WTC11 (cell line): ENCODE results near the gene ANKRD26. TPM values are rescaled to one million over a fixed set of nuclear protein-coding genes. Genes with fewer than 3 reads are reported as not detected.

Experiments used
- ATAC-seq: fragments of 200-7000 bp; cut with Tn5 transposase; 2 replicates; pipeline ENCODE4 v1.10.0; 2021; ENCODE audit warnings: mild to moderate bottlenecking, moderate library complexity
- CTCF ChIA-PET: fragments of 300-600 bp; sonication (Branson Sonifier 250); formaldehyde crosslinking; loops from one replicate; lab custom pipeline; 2021; ENCODE audit warnings: antibody characterized with exemption; lab: Charles Lee
- POLR2A ChIA-PET: fragments of 350-600 bp; sonication (Branson Sonifier 250); formaldehyde crosslinking; loops from one replicate; lab custom pipeline; 2021; ENCODE audit warnings: antibody characterized with exemption; lab: Charles Lee
- DNase-seq: peaks from one replicate; pipeline ENCODE4 v3.0.0; 2021; ENCODE audit warnings: low spot score
- H3K27ac Mint-ChIP-seq: 2 replicates; pipeline ENCODE4 v1.8.0; 2021; ENCODE audit warnings: mixed read lengths
- H3K27me3 Mint-ChIP-seq: 2 replicates; pipeline ENCODE4 v1.8.0; 2021; ENCODE audit warnings: low read depth, mild to moderate bottlenecking, moderate library complexity, mixed read lengths
- H3K36me3 Mint-ChIP-seq: 2 replicates; pipeline ENCODE4 v1.8.0; 2021; ENCODE audit warnings: mixed read lengths
- H3K4me1 Mint-ChIP-seq: 2 replicates; pipeline ENCODE4 v1.8.0; 2022; ENCODE audit warnings: mixed read lengths
- H3K4me3 Mint-ChIP-seq: 2 replicates; pipeline ENCODE4 v1.8.0; 2021; ENCODE audit warnings: mild to moderate bottlenecking, moderate library complexity, mixed read lengths
- H3K9me3 Mint-ChIP-seq: 2 replicates; pipeline ENCODE4 v1.8.0; 2021; ENCODE audit warnings: mixed read lengths
- CBFB ChIP-seq: sonication (generic); formaldehyde crosslinking; IDR thresholded peaks from 2 replicates; pipeline ENCODE4 v1.8.1; 2022; ENCODE audit warnings: mild to moderate bottlenecking, low read depth, missing genetic modification reagents
- FOXJ3 ChIP-seq: sonication (generic); formaldehyde crosslinking; IDR thresholded peaks from 2 replicates; pipeline ENCODE4 v1.9.0; 2021; ENCODE audit warnings: missing genetic modification reagents, mild to moderate bottlenecking, borderline replicate concordance
- MXD4 ChIP-seq: fragments of 250-450 bp; sonication (Bioruptor Pico); IDR thresholded peaks from 2 replicates; pipeline ENCODE4 v1.8.0; 2021; ENCODE audit warnings: mild to moderate bottlenecking, moderate library complexity, borderline replicate concordance
- NR3C1 ChIP-seq: sonication (generic); formaldehyde crosslinking; conservative IDR thresholded peaks from 2 replicates; pipeline ENCODE4 v1.8.1; 2023; ENCODE audit warnings: low read depth, mild to moderate bottlenecking, missing genetic modification reagents
- PRDM15 ChIP-seq: sonication (generic); formaldehyde crosslinking; IDR thresholded peaks from 2 replicates; pipeline ENCODE4 v1.8.0; 2022; ENCODE audit warnings: missing genetic modification reagents
- TCF7 ChIP-seq: sonication (generic); formaldehyde crosslinking; IDR thresholded peaks from 2 replicates; pipeline ENCODE4 v1.8.0; 2022; ENCODE audit warnings: mild to moderate bottlenecking, low read depth, missing genetic modification reagents, moderate library complexity
- ZNF138 ChIP-seq: sonication (generic); formaldehyde crosslinking; conservative IDR thresholded peaks from 2 replicates; pipeline ENCODE4 v1.8.1; 2022; ENCODE audit warnings: mild to moderate bottlenecking, moderate library complexity, missing genetic modification reagents
- ZNF232 ChIP-seq: sonication (generic); formaldehyde crosslinking; IDR thresholded peaks from 2 replicates; pipeline ENCODE4 v1.8.0; 2022; ENCODE audit warnings: mild to moderate bottlenecking, missing genetic modification reagents
- ZSCAN18 ChIP-seq: fragments of 250-450 bp; sonication (Bioruptor Pico); IDR thresholded peaks from 2 replicates; pipeline ENCODE4 v2.1.2; 2022; ENCODE audit warnings: mild to moderate bottlenecking, moderate library complexity
- total RNA-seq: library from RNA; stranded (reverse); gene quantifications from 3 replicates; pipeline ENCODE4 v1.2.3, GENCODE V29; 2021
- TF ChIP-seq, protein P1 (sequence below): sonication (generic); formaldehyde crosslinking; IDR thresholded peaks from 2 replicates; pipeline ENCODE4 v1.8.0; 2022; ENCODE audit warnings: mild to moderate bottlenecking, missing genetic modification reagents
- TF ChIP-seq, protein P2 (sequence below): sonication (generic); formaldehyde crosslinking; IDR thresholded peaks from 2 replicates; pipeline ENCODE4 v1.8.1; 2022; ENCODE audit warnings: mild to moderate bottlenecking, moderate library complexity, missing genetic modification reagents
- TF ChIP-seq, protein P3 (sequence below): fragments of 250-450 bp; sonication (Bioruptor Pico); IDR thresholded peaks from 2 replicates; pipeline ENCODE4 v1.9.0; 2021; ENCODE audit warnings: mild to moderate bottlenecking

Gene ANKRD26
- total RNA-seq, 1 experiment from 2014 or later, result 7.3 TPM

DNA sequence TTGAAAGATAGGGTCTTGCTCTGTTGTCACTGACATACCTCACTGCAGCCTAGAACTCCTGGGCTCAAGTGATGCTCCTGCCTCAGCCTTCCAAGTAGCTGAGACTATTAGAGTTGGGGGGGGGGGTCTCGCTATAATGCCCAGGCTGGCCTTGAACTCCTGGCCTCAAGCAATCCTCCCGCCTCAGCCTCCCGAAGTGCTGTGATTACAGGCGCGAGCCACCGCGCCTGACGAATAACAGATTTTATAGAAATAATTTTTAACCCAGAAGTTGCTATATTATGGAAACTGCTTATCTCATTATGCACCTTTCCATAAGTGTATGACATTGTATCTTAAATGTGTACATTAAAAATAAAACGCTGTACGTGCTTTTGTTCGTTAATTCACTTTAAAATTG is 846 bp downstream of the ANKRD26 start (continued):
- TF ChIP-seq ZNF232 (no peak), ZNF138 (CRISPR knock-in tag) (no peak), MXD4 (no peak), FOXJ3 (CRISPR knock-in tag) (no peak), CBFB (CRISPR knock-in tag) (no peak)

- H3K4me1 Mint-ChIP-seq, result no peaks in the 10 kb centered on the region
- H3K9me3 Mint-ChIP-seq, result no peaks in the 10 kb centered on the region
- no peaks in the 10 kb centered on the region for H3K27me3 Mint-ChIP-seq
- TF ChIP-seq ZSCAN18 (CRISPR knock-in tag) (no peak), NR3C1 (CRISPR knock-in tag) (no peak), TCF7 (CRISPR knock-in tag) (no peak), PRDM15 (CRISPR knock-in tag) (no peak)
- TF ChIP-seq, protein P1, sequence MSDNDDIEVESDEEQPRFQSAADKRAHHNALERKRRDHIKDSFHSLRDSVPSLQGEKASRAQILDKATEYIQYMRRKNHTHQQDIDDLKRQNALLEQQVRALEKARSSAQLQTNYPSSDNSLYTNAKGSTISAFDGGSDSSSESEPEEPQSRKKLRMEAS, result no peak
- TF ChIP-seq, protein P2, sequence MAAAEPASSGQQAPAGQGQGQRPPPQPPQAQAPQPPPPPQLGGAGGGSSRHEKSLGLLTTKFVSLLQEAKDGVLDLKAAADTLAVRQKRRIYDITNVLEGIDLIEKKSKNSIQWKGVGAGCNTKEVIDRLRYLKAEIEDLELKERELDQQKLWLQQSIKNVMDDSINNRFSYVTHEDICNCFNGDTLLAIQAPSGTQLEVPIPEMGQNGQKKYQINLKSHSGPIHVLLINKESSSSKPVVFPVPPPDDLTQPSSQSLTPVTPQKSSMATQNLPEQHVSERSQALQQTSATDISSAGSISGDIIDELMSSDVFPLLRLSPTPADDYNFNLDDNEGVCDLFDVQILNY (CRISPR knock-in tag), result no peak
- TF ChIP-seq, protein P3, sequence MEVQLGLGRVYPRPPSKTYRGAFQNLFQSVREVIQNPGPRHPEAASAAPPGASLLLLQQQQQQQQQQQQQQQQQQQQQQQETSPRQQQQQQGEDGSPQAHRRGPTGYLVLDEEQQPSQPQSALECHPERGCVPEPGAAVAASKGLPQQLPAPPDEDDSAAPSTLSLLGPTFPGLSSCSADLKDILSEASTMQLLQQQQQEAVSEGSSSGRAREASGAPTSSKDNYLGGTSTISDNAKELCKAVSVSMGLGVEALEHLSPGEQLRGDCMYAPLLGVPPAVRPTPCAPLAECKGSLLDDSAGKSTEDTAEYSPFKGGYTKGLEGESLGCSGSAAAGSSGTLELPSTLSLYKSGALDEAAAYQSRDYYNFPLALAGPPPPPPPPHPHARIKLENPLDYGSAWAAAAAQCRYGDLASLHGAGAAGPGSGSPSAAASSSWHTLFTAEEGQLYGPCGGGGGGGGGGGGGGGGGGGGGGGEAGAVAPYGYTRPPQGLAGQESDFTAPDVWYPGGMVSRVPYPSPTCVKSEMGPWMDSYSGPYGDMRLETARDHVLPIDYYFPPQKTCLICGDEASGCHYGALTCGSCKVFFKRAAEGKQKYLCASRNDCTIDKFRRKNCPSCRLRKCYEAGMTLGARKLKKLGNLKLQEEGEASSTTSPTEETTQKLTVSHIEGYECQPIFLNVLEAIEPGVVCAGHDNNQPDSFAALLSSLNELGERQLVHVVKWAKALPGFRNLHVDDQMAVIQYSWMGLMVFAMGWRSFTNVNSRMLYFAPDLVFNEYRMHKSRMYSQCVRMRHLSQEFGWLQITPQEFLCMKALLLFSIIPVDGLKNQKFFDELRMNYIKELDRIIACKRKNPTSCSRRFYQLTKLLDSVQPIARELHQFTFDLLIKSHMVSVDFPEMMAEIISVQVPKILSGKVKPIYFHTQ, result no peak
- DNase-seq, result no peak
- ChIA-PET POLR2A (no interaction called here), CTCF (no interaction called here)
- no peak overlapping the region for H3K4me3 Mint-ChIP-seq
- H3K36me3 Mint-ChIP-seq, result peaks cover 22% of the 10 kb centered on the region
- no peak for ATAC-seq
- no peak overlapping the region; the same call in 1 of the 2 replicates for H3K27ac Mint-ChIP-seq
These were observed 11.9 kb downstream of the ANKRD26 start for GRCh38 chr10:27088119-27089044.
